ENCODE measurements around the gene GALNT13.

Gene GALNT13

GRCh38 chr2:153871231-153872221 is at the start of gene GALNT13:
TSS of gene GALNT13 (plus strand) at chr2:153871922.
- TF ChIP-seq CTCF (conservative IDR thresholded peaks at IDR 0.05; ENCODE audit: low read length) = no peak
- no peak within 1 kb of the TSS for H3K4me3 ChIP-seq (ENCODE audit: low read length)
- DNase-seq (ENCODE audit: low read depth) = peak; percentile 0

- no peak overlapping the region for H3K4me3 ChIP-seq (ENCODE audit: low read length)
- DNase-seq (ENCODE audit: low read depth) = no peak
- TF ChIP-seq CTCF (conservative IDR thresholded peaks at IDR 0.05; ENCODE audit: low read length) = no peak
Measured at GRCh38 chr2:153823880-153824279, 47.8 kb upstream of the GALNT13 start.

- no peak overlapping the region for H3K4me3 ChIP-seq (ENCODE audit: low read length)
- DNase-seq (ENCODE audit: low read depth) = no peak
- no peak for TF ChIP-seq CTCF (conservative IDR thresholded peaks at IDR 0.05; ENCODE audit: low read length)
Measured at GRCh38 chr2:153828335-153828734, 43.4 kb upstream of the GALNT13 start.

- no peak overlapping the region for H3K4me3 ChIP-seq (ENCODE audit: low read length)
- TF ChIP-seq CTCF (conservative IDR thresholded peaks at IDR 0.05; ENCODE audit: low read length) = no peak
- DNase-seq (ENCODE audit: low read depth) = no peak
Measured at GRCh38 chr2:153834662-153835061, 37.1 kb upstream of the GALNT13 start.

- no peak for DNase-seq (ENCODE audit: low read depth)
- no peak overlapping the region for H3K4me3 ChIP-seq (ENCODE audit: low read length)
- no peak for TF ChIP-seq CTCF (conservative IDR thresholded peaks at IDR 0.05; ENCODE audit: low read length)
Measured at GRCh38 chr2:153858250-153858649, 13.5 kb upstream of the GALNT13 start.

GRCh38 chr2:153864022-153864421 is 7.7 kb upstream of the GALNT13 start:
- no peak for DNase-seq (ENCODE audit: low read depth)
- no peak for TF ChIP-seq CTCF (conservative IDR thresholded peaks at IDR 0.05; ENCODE audit: low read length)
- no peak overlapping the region for H3K4me3 ChIP-seq (ENCODE audit: low read length)

GRCh38 chr2:153866595-153866994 is 5.1 kb upstream of the GALNT13 start:
- DNase-seq (ENCODE audit: low read depth) = no peak
- no peak for TF ChIP-seq CTCF (conservative IDR thresholded peaks at IDR 0.05; ENCODE audit: low read length)
- H3K4me3 ChIP-seq (ENCODE audit: low read length) = no peak overlapping the region

Data from AG10803 (cell line).